GM23248 (cell line): ENCODE measurements around the gene GSN.

Experiments used
- EZH2 ChIP-seq: fragments of 200-600 bp; sonication (generic); IDR thresholded peaks from 2 replicates; pipeline ENCODE4 v1.6.1; 2018; ENCODE audit warnings: antibody characterized with exemption, mild to moderate bottlenecking; ENCODE audit not compliant: insufficient read depth, poor library complexity, severe bottlenecking
- EZH2phosphoT487 ChIP-seq: fragments of 200-600 bp; sonication (generic); IDR thresholded peaks from 2 replicates; pipeline ENCODE4 v1.6.1; 2018; ENCODE audit warnings: antibody characterized with exemption, moderate library complexity, mild to moderate bottlenecking, low read depth; ENCODE audit not compliant: insufficient read depth

- no peak for TF ChIP-seq EZH2
- no peak for TF ChIP-seq EZH2phosphoT487
These were observed 21.9 kb downstream of the GSN start for GRCh38 chr9:121289772-121290370.
